Measurements from ENCODE around the gene FOXD4L5. TPM values are rescaled to one million over a fixed set of nuclear protein-coding genes. Genes with fewer than 3 reads are reported as not detected.
"Not testable (repeated sequence)": the region's sequence is repeated elsewhere in the genome, so short reads cannot be mapped to it uniquely, and the experiment has no call there.

Gene FOXD4L5
- total RNA-seq (2011; cell fraction: chromatin; rRNA removed; ENCODE audit: low replicate concordance) = 0.81 and 1.1 TPM in 2 replicates
- total RNA-seq (2011; cell fraction: nucleolus; rRNA removed) = 0.53 and 0.83 TPM in 2 replicates
- total RNA-seq (2011; cell fraction: nucleoplasm; rRNA removed) = 0.66 and 0.84 TPM in 2 replicates
- 0.12 TPM in 1 of 2 replicates, not detected in the other for total RNA-seq (2014; rRNA removed)
- 0.10 and 0.18 TPM in 2 replicates for total RNA-seq (2014; rRNA removed; fragmentation: Illumina TruSeq; extraction: Trizol)
- total RNA-seq (2015; rRNA removed; fragmentation: Illumina TruSeq; extraction: Trizol) = 0.11 and 0.14 TPM in 2 replicates
- 0.09 and 0.16 TPM in 2 replicates for total RNA-seq (2021)
- polyA plus RNA-seq (2011; rRNA removed) = 0.04 and 0.08 TPM in 2 replicates
- polyA plus RNA-seq (2011; cell fraction: cytosol; rRNA removed) = not detected in 2 replicates
- polyA plus RNA-seq (2011; cell fraction: nucleus; rRNA removed) = 0.14 and 0.15 TPM in 2 replicates
- 0.06 and 0.08 TPM in 2 replicates for polyA plus RNA-seq (2012)
- polyA plus RNA-seq (2014; fragmentation: Illumina TruSeq; extraction: Trizol) = 0.03 and 0.07 TPM in 2 replicates
- not detected for polyA plus RNA-seq (2014; fragmentation: Nextera tagmentation; extraction: Ambion mirVana)
- polyA plus RNA-seq (2014; rRNA removed) = not detected in 2 replicates
- polyA minus RNA-seq (2011; rRNA and poly(A)+ RNA removed) = 0.33 and 0.35 TPM in 2 replicates
- not detected in 2 replicates for polyA minus RNA-seq (2011; cell fraction: cytosol; rRNA and poly(A)+ RNA removed)
- 0.40 and 0.89 TPM in 2 replicates for polyA minus RNA-seq (2011; cell fraction: nucleus; rRNA and poly(A)+ RNA removed)
- Bru-seq, nascent RNA = percentile 16 among the genes with signal in this experiment
- BruChase-seq, experiment 1, labeled RNA remaining after a 2-hour chase = percentile 20 among the genes with signal in this experiment
- percentile 20 among the genes with signal in this experiment for BruChase-seq, experiment 2, labeled RNA remaining after a 6-hour chase
- long read RNA-seq, experiment 1 = 0 reads
- long read RNA-seq, experiment 2 = 0 reads
- long read RNA-seq, experiment 3 = 0 reads

GRCh38 chr9:65285109-65285508 is at the start of gene FOXD4L5:
Gene FOXD4L5 (minus strand): TSS chr9:65285209. CDS start chr9:65284377, 832 bp downstream.
- POLR2A ChIA-PET; H3K4me2 ChIP-seq (ENCODE audit: insufficient read depth, low read length); DNase-seq (ENCODE audit: extremely low read depth in 1 of 4, low spot score in 3 of 4); FAIRE-seq; H3K36me3 ChIP-seq (ENCODE audit: control insufficient read depth, insufficient read depth, low read length); H4K20me1 ChIP-seq (replicated peaks; ENCODE audit: control insufficient read depth, insufficient read depth, low read length); H3K4me3 ChIP-seq; H3K27me3 ChIP-seq (ENCODE audit: control insufficient read depth in 2 of 2, insufficient read depth in 2 of 2, low read length in 2 of 2); H3K9me3 ChIP-seq (replicated peaks; ENCODE audit: control insufficient read depth, insufficient read depth, low read depth, low read length); H3K79me2 ChIP-seq (ENCODE audit: control insufficient read depth, insufficient read depth, low read length); H2AFZ ChIP-seq (ENCODE audit: low read depth, low read length); ATAC-seq; BruUV-seq (replicated peaks); H3K4me1 ChIP-seq (replicated peaks in 1 of 2; ENCODE audit: control insufficient read depth in 2 of 2, insufficient read depth in 2 of 2, low read length in 2 of 2); H3K27ac ChIP-seq (ENCODE audit: extremely low read depth, low read depth, low read length); H3K9me1 ChIP-seq (ENCODE audit: control insufficient read depth, insufficient read depth, low read length); H3K9ac ChIP-seq (ENCODE audit: insufficient read depth in 1 of 2, low read depth in 2 of 2, low read length in 2 of 2); CTCF ChIA-PET (ENCODE audit: low intra/inter-chr PET ratio); intact Hi-C loops (cut with micrococcal nuclease): not testable (repeated sequence)
- WGBS (ENCODE audit: insufficient coverage, low coverage, missing lambda C conversion rate) = no CpG with 5 or more reads among the region's 2 CpGs
- in situ Hi-C loops (cut with MboI) = loop anchor here (5.0 kb wide), 1 partner anchor 452 kb away; the partner anchor contains the start of gene FOXD4L4

- H3K36me3 ChIP-seq (ENCODE audit: control insufficient read depth, insufficient read depth, low read length); in situ Hi-C loops (cut with MboI); BruUV-seq (replicated peaks); H3K4me1 ChIP-seq (replicated peaks in 1 of 2; ENCODE audit: control insufficient read depth in 2 of 2, insufficient read depth in 2 of 2, low read length in 2 of 2); H4K20me1 ChIP-seq (replicated peaks; ENCODE audit: control insufficient read depth, insufficient read depth, low read length); H2AFZ ChIP-seq (ENCODE audit: low read depth, low read length); H3K9me3 ChIP-seq (replicated peaks; ENCODE audit: control insufficient read depth, insufficient read depth, low read depth, low read length); FAIRE-seq; H3K9me1 ChIP-seq (ENCODE audit: control insufficient read depth, insufficient read depth, low read length); intact Hi-C loops (cut with micrococcal nuclease); CTCF ChIA-PET (ENCODE audit: low intra/inter-chr PET ratio); H3K27me3 ChIP-seq (ENCODE audit: control insufficient read depth in 2 of 2, insufficient read depth in 2 of 2, low read length in 2 of 2); H3K27ac ChIP-seq (ENCODE audit: extremely low read depth, low read depth, low read length); H3K9ac ChIP-seq (ENCODE audit: insufficient read depth in 1 of 2, low read depth in 2 of 2, low read length in 2 of 2); POLR2A ChIA-PET; DNase-seq (ENCODE audit: extremely low read depth in 1 of 4, low spot score in 3 of 4); H3K4me3 ChIP-seq; H3K79me2 ChIP-seq (ENCODE audit: control insufficient read depth, insufficient read depth, low read length); H3K4me2 ChIP-seq (ENCODE audit: insufficient read depth, low read length); ATAC-seq: not testable (repeated sequence)
- WGBS (ENCODE audit: insufficient coverage, low coverage, missing lambda C conversion rate) = no CpG with 5 or more reads among the region's 33 CpGs
Observed at GRCh38 chr9:65283943-65284342, 1.1 kb downstream of the FOXD4L5 start.

- H3K4me3 ChIP-seq; H4K20me1 ChIP-seq (replicated peaks; ENCODE audit: control insufficient read depth, insufficient read depth, low read length); intact Hi-C loops (cut with micrococcal nuclease); H2AFZ ChIP-seq (ENCODE audit: low read depth, low read length); H3K79me2 ChIP-seq (ENCODE audit: control insufficient read depth, insufficient read depth, low read length); in situ Hi-C loops (cut with MboI); H3K27ac ChIP-seq (ENCODE audit: extremely low read depth, low read depth, low read length); H3K9me3 ChIP-seq (replicated peaks; ENCODE audit: control insufficient read depth, insufficient read depth, low read depth, low read length); H3K4me2 ChIP-seq (ENCODE audit: insufficient read depth, low read length); FAIRE-seq; POLR2A ChIA-PET; ATAC-seq; H3K27me3 ChIP-seq (ENCODE audit: control insufficient read depth in 2 of 2, insufficient read depth in 2 of 2, low read length in 2 of 2); H3K4me1 ChIP-seq (replicated peaks in 1 of 2; ENCODE audit: control insufficient read depth in 2 of 2, insufficient read depth in 2 of 2, low read length in 2 of 2); H3K9me1 ChIP-seq (ENCODE audit: control insufficient read depth, insufficient read depth, low read length); CTCF ChIA-PET (ENCODE audit: low intra/inter-chr PET ratio); BruUV-seq (replicated peaks); DNase-seq (ENCODE audit: extremely low read depth in 1 of 4, low spot score in 3 of 4); H3K36me3 ChIP-seq (ENCODE audit: control insufficient read depth, insufficient read depth, low read length); H3K9ac ChIP-seq (ENCODE audit: insufficient read depth in 1 of 2, low read depth in 2 of 2, low read length in 2 of 2): not testable (repeated sequence)
- WGBS (ENCODE audit: insufficient coverage, low coverage, missing lambda C conversion rate) = no CpG with 5 or more reads among the region's 27 CpGs
Observed at GRCh38 chr9:65282976-65283375, 2.0 kb downstream of the FOXD4L5 start.

Data from K562 (cell line).